Thoracic aorta (tissue), 2 donors: ENCODE measurements around the gene ARHGAP44. TPM values are rescaled to one million over a fixed set of nuclear protein-coding genes. Genes with fewer than 3 reads are reported as not detected.

ENCODE experiments used
- ATAC-seq: fragments of 150-250 bp; one replicate; pipeline ENCODE4 v1.8.0; 2017; ENCODE audit warnings: low read depth; ENCODE audit not compliant: insufficient number of reproducible peaks, low FRiP score
- DNase-seq: peaks from one replicate; pipeline ENCODE4 v3.0.0-alpha.2; 2020; ENCODE audit warnings: low spot score
- H3K27ac ChIP-seq, 2 donors: fragments of 200-600 bp; sonication (generic); 1 replicate in 1 of 2; 2 replicates in 1 of 2; pipeline ENCODE4 v1.5.1; 2016; ENCODE audit warnings: mild to moderate bottlenecking in 2 of 2, moderate library complexity in 2 of 2
- H3K27me3 ChIP-seq: fragments of 200-600 bp; sonication (generic); replicated peaks from 2 replicates; pipeline ENCODE4 v1.6.0; 2016; ENCODE audit warnings: mild to moderate bottlenecking; ENCODE audit not compliant: insufficient read depth
- H3K36me3 ChIP-seq: fragments of 200-600 bp; sonication (generic); one replicate; pipeline ENCODE4 v1.5.1; 2016
- H3K4me1 ChIP-seq, 2 donors: fragments of 200-600 bp; sonication (generic); 1 replicate in 1 of 2; 2 replicates in 1 of 2; pipeline versions ENCODE4 v1.5.1 to v1.6.0; 2016; ENCODE audit warnings: low read depth in 2 of 2, mild to moderate bottlenecking in 1 of 2; ENCODE audit not compliant: control insufficient read depth in 1 of 2
- H3K4me3 ChIP-seq: fragments of 200-600 bp; sonication (generic); 2 replicates; pipeline ENCODE4 v1.5.1; 2016; ENCODE audit warnings: mild to moderate bottlenecking
- H3K9me3 ChIP-seq: fragments of 200-600 bp; sonication (generic); 2 replicates; pipeline ENCODE4 v1.5.1; 2016
- total RNA-seq, 2 donors: library from RNA; depleted of rRNA; stranded (reverse); fragments of >200 nt; gene quantifications; one replicate each; pipeline versions ENCODE4 v1.1.0 to v1.2.3, GENCODE V29; 2016
- TF ChIP-seq, protein P1 (sequence below): fragments of 200-600 bp; sonication (generic); IDR thresholded peaks from one replicate; pipeline ENCODE4 v1.5.1; 2019; ENCODE audit warnings: antibody characterized with exemption

ARHGAP44 gene
- total RNA-seq, 2 donors from 2014 or later = 7.3 to 10.3 TPM

DNA sequence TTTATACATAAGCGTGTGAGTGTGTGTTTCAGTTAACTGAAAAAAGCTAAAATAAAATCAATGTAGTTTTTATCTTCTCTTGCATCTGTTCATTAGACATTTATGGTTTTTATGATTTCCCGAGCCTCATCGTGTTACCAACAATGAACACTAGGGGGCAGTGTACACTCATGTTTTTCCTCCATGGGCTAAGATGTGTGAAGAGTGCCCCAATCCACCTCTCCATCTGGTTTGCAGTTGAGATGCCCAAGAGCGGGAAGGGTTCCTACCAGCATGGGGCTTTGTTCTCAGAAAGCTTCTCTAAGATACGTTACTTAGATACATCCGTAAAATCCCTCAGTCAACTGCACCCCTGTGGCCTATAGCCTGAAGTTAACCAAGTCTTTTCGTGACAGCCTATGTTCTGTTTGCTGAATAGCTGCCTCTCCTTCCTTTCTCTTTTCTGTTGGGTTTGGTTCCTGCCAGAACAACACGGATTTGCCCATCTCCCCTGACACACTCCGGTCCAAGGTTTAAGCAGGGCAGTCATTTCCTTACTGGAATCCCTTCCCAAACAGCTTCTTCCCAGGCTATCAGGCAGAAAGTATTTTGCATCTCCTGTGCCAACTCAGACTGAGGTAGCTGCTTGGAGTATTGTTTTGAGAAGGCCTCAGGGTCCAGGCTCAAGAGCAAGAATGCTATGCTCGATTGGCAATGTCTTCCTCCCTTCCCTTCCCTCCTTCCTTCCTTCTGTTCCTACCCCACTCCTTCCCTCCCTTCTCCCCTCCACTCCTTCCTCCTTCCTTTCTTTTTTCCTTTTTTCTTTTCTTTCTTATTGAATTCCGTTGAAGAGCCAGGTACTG lies 241.4 kb downstream of the ARHGAP44 start:
- Histone ChIP-seq H3K9me3 (peaks cover 4% of the 10 kb centered on the region), H3K36me3 (no peaks in the 10 kb centered on the region), H3K4me1 (no peaks in the 10 kb centered on the region), H3K4me3 (no peak overlapping the region), H3K27me3 (no peaks in the 10 kb centered on the region), H3K27ac (no peak overlapping the region)
- no peak for ATAC-seq
- DNase-seq = no peak
- TF ChIP-seq, protein P1, sequence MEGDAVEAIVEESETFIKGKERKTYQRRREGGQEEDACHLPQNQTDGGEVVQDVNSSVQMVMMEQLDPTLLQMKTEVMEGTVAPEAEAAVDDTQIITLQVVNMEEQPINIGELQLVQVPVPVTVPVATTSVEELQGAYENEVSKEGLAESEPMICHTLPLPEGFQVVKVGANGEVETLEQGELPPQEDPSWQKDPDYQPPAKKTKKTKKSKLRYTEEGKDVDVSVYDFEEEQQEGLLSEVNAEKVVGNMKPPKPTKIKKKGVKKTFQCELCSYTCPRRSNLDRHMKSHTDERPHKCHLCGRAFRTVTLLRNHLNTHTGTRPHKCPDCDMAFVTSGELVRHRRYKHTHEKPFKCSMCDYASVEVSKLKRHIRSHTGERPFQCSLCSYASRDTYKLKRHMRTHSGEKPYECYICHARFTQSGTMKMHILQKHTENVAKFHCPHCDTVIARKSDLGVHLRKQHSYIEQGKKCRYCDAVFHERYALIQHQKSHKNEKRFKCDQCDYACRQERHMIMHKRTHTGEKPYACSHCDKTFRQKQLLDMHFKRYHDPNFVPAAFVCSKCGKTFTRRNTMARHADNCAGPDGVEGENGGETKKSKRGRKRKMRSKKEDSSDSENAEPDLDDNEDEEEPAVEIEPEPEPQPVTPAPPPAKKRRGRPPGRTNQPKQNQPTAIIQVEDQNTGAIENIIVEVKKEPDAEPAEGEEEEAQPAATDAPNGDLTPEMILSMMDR = peak; percentile 80

DNA sequence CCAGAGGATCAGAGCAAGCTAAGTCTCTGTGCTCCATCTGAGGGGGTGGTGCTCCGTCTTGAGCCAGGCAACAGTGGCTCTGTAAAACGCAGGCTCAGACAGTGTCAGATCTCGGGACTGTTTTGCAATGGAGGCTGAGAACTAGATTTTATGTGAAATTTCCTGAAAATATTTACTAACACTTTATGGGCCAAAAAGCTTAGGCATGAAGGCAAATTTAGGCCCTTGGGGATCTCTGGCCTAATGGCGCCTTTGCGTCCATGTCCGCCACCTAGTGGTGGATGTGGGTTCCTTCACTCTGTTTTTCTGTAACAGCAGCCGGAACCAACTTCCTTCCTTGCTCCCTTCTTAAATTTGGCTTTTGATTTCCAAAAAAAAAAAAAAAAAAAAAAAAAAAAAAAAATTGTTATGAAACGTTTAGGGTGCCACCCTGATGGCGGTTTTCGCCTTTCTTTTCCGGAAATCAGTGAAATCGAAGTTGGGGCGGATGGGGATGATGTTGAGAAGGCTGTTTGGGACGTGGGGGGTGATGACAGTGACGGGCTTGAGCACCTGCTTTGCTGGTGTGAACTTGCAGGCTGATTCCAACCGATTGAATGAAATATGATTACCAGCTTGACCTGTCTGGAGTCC lies 242.5 kb downstream of the ARHGAP44 start:
- Histone ChIP-seq H3K36me3 (no peaks in the 10 kb centered on the region), H3K27me3 (no peaks in the 10 kb centered on the region), H3K4me3 (no peak overlapping the region), H3K27ac (no peak overlapping the region), H3K4me1 (no peaks in the 10 kb centered on the region), H3K9me3 (peaks cover 5% of the 10 kb centered on the region)
- no peak for ATAC-seq
- DNase-seq = no peak
- TF ChIP-seq, protein P1 = peak; percentile 67

DNA sequence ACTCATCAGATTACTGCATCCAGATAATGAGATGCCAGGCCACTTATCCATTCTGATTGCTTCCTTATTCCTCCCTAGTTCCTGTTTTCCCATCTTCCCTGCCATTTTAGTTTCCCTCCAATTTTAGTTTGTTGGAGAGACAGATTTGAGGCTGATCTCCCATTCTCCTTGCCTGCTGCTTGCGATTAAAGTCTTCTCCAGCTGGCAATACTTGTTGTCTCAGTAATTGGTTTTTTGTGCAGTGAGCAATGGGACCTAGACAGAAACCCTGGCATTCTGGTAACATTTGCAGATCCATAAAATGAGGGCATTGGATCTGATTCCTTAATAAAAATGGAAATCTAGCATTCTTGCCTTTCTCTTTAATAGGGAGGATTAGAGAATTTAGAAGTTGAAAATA lies 246.1 kb downstream of the ARHGAP44 start:
- DNase-seq = no peak
- peaks cover 5% of the 10 kb centered on the region for H3K9me3 ChIP-seq
- ATAC-seq = no peak
- no peaks in the 10 kb centered on the region for H3K4me1 ChIP-seq
- H3K27me3 ChIP-seq = no peaks in the 10 kb centered on the region
- TF ChIP-seq, protein P1 = no peak
- no peak overlapping the region for H3K27ac ChIP-seq
- H3K36me3 ChIP-seq = no peaks in the 10 kb centered on the region
- H3K4me3 ChIP-seq = no peak overlapping the region

DNA sequence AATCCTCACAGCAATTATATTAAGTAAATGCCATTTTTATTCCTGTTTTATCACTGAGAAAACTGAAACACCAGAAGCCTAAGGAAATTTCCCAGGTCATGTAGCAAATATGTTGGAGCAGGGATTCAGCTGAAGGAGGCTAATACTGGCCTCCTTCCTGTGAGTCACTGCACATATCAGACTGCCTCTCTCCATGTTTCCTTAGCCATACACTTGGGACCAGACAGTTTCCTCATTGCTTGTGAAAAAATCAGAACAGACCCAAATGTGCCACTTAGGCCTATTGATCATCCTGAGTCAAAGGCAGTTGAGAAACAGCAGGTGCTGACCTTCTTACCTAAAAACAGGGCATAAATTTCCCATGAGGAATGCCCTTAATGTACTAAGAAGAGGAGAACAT lies 247.5 kb downstream of the ARHGAP44 start:
- ATAC-seq (no peak), DNase-seq (no peak)
- Histone ChIP-seq H3K4me1 (no peaks in the 10 kb centered on the region), H3K27me3 (no peaks in the 10 kb centered on the region), H3K4me3 (no peak overlapping the region), H3K36me3 (no peaks in the 10 kb centered on the region), H3K27ac (no peak overlapping the region), H3K9me3 (peaks cover 5% of the 10 kb centered on the region)
- TF ChIP-seq, protein P1 = no peak

DNA sequence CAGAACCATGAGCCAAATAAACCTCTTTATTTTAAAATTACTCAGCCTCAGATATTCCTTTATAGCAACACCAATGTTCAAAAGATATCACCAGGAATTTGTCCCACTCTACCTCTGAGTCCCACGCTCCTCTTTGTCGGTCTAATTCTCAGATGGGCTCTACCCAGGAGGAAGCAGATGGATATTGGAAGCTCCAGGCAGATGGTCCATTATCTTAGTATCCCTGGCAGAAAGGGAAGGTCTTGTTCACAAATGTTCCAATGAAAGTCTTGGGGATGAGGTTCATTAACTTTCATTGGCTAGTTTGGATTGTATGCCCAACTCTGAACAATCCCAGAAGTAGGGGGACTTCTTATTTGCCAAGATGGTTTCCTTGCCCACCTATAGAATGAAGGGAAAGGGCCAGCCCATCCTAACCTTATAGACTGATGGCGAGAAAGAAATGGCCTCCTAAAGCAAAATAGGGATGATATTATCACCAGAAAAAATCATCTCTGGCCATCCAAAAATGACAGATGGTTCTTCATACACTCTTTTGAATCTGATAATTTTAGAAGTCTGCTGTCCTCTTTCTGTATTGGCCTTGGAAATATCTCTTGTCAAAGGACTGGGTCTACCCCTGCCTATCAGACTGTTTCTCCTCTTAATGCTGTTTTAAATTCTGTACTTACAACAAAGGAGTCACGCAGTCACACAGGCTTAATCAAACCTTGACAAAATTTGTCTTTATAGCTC lies 249.8 kb downstream of the ARHGAP44 start:
- H3K4me3 ChIP-seq = no peak overlapping the region

More for the DNA sequence above, 249.8 kb downstream of the ARHGAP44 start:
- Histone ChIP-seq H3K36me3 (no peaks in the 10 kb centered on the region), H3K9me3 (peaks cover 5% of the 10 kb centered on the region), H3K27me3 (no peaks in the 10 kb centered on the region), H3K27ac (no peak overlapping the region), H3K4me1 (no peaks in the 10 kb centered on the region)
- TF ChIP-seq, protein P1 = no peak
- ATAC-seq (no peak), DNase-seq (no peak)
